GM12892 (cell line): ENCODE results near the gene P2RY1. TPM values are rescaled to one million over a fixed set of nuclear protein-coding genes. Genes with fewer than 3 reads are reported as not detected.
A peak's percentile ranks its signal among the peaks of the same experiment; 100 is the strongest.

Experiments used
- DNase-seq: peaks from one replicate; pipeline ENCODE4 v3.0.0; 2011; ENCODE audit not compliant: insufficient read length
- FAIRE-seq: peaks from 2 replicates; lab custom pipeline; 2011; peaks lifted over from hg19 to GRCh38; lab: Jason Lieb, UNC
- POLR2A ChIP-seq: IDR thresholded peaks from 2 replicates; pipeline ENCODE4 v1.6.1; 2011; ENCODE audit warnings: low read depth, low read length, control low read depth
- POLR2AphosphoS5 ChIP-seq: IDR thresholded peaks from 2 replicates; pipeline ENCODE4 v1.6.1; 2011; ENCODE audit warnings: low read depth, low read length, control low read depth
- TAF1 ChIP-seq: IDR thresholded peaks from 2 replicates; pipeline ENCODE4 v1.6.1; 2011; ENCODE audit warnings: low read depth, mild to moderate bottlenecking, control low read depth, low read length, borderline replicate concordance
- polyA plus RNA-seq: library from polyadenylated mRNA; unstranded; fragments of >200 nt; gene quantifications from one replicate; pipeline ENCODE4 v1.2.1, GENCODE V29; 2012; ENCODE audit warnings: missing spikeins, inconsistent platforms; ENCODE audit not compliant: missing spikeins

Gene P2RY1, protein sequence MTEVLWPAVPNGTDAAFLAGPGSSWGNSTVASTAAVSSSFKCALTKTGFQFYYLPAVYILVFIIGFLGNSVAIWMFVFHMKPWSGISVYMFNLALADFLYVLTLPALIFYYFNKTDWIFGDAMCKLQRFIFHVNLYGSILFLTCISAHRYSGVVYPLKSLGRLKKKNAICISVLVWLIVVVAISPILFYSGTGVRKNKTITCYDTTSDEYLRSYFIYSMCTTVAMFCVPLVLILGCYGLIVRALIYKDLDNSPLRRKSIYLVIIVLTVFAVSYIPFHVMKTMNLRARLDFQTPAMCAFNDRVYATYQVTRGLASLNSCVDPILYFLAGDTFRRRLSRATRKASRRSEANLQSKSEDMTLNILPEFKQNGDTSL
- polyA plus RNA-seq, result 2.8 TPM

DNA sequence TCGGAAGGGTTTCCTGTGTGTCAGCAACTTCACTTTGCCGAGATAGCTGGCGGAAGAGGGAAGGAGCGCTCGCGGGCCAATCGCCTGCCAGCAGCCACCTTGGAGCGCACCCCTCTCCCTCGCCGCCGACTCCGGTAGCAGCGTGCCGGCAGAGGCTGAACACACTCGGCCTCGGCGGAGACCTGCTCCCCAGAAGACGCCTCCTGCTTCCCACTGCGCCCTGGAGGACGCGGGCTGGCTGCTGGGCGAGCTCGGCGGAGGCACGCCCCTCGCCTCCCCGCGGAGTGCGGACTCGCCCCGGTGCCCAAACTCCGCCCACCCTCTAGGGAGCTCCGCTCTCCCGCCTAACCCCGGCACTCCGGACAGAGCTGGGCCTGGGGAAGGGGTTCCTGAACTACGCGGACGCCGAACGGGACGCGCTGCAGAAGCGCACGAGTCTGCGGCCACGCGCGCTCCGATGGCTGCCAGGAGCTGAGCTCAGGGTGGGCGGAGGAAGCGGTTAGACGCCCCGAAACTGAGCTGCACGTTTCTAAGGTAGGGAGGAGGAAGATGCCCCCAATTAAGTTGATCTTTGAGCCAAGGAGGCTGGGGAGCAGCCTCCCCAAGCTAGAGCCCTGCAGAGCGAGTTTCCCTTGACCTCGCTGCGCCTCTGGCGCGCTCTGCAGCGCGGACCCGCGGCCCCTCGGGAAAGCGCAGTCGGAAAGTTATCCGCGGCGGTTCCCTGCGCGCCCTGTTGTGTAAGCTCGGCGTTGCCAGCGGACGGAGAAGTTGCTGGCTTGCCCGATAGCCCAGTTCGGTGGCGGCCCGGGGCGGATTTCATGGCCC lies at the start of gene P2RY1:
P2RY1 (plus strand) TSS at position 356 of the 825 bp plus-strand sequence. CDS start 652 bp downstream, outside the sequence.
- peak; percentile 96 for FAIRE-seq
- TF ChIP-seq POLR2A (peak; percentile 77; the same call in 1 of the 2 replicates), TAF1 (no peak), POLR2AphosphoS5 (peak; percentile 59; the same call in 1 of the 2 replicates)
- peak; percentile 53 for DNase-seq

DNA sequence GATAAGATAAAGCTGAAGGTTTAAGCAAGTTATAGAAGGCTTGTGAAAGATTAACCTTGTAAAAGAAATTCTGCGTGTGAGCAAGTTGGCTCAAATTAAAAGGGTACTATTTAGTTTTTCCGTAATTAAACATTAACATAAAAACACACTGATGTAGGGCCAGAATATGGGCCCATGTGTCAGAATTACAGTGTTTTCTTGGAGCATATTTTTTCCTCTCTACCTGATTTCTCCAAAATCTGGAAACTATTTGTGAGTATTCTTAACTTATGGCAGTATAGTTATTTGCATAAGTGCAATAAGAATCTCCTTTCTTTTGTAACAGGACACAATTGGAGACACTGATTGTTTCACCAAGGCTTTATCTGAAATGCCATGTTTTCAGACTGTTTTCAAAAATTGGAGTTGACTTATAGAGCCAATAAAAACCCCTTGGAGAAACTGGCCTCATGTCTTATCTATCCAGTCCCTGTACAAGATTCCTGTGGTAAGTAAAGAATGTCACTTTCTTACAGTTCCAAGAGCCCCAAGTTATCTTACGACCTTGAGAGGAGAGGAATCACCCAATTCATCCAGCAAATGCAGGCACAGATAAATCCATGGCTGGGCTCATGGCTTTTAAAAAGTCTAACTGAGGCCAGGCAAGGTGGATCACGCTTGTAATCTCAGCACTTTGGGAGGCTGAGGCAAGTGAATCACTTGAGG lies 47.8 kb upstream of the P2RY1 start:
- DNase-seq (no peak), FAIRE-seq (no peak)
- TF ChIP-seq POLR2A (no peak), POLR2AphosphoS5 (no peak)

DNA sequence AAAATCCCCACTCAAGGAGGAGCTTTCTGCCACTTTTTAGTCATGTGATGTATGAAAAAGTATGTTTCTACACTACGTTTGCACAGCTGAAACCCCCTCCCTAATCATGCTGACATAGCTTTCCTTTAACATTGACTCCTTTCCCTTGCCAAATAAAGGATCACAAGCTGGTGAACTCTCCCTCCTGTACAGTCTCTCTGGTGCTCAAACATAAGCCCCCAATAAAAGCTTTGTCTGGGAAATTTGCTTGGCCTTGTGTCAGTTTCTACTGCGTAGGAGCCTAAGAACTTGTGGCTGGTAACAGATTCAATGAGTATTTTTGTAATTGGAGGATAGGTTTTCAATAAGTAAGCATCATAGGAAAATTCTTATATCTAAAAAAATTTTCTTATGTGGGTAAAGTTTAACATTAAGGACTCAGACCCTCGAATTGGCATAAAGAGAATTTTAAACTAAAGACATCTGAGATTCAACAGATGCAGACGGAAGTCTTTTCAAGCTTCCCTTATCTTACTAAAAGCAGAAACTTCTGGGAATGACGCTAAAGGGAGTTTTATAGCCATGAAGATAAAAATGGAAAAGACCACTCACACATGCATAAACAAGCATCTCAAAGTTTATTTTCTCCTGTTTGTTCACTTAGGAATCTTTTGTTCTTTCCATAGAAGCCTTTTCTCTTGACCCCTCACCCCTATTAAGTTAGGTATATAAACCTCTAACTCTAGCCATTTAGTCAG lies 44.1 kb upstream of the P2RY1 start:
- FAIRE-seq (no peak), DNase-seq (no peak)
- TF ChIP-seq POLR2A (no peak), TAF1 (no peak), POLR2AphosphoS5 (no peak)

DNA sequence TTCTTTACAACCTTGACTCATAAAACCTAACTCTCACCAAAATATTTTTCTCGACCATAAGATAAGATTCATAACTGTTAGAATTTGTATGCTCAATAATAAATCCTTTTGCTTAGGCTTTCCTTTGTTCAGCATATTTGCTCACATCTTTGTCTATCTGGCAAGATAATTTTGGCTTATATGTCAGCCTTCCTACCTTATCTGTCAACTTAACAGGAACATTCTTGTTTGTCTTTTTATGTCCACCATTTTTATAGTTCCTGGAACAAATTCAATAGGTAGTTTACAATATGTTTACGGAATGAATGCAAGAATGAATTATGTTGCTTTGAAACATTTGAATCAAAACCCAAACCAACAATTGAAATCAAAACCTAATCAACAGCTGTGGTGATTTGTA lies 41.0 kb upstream of the P2RY1 start:
- no peak for TF ChIP-seq TAF1
- TF ChIP-seq POLR2A, result no peak
- TF ChIP-seq POLR2AphosphoS5, result no peak
- no peak for DNase-seq
- FAIRE-seq, result no peak

DNA sequence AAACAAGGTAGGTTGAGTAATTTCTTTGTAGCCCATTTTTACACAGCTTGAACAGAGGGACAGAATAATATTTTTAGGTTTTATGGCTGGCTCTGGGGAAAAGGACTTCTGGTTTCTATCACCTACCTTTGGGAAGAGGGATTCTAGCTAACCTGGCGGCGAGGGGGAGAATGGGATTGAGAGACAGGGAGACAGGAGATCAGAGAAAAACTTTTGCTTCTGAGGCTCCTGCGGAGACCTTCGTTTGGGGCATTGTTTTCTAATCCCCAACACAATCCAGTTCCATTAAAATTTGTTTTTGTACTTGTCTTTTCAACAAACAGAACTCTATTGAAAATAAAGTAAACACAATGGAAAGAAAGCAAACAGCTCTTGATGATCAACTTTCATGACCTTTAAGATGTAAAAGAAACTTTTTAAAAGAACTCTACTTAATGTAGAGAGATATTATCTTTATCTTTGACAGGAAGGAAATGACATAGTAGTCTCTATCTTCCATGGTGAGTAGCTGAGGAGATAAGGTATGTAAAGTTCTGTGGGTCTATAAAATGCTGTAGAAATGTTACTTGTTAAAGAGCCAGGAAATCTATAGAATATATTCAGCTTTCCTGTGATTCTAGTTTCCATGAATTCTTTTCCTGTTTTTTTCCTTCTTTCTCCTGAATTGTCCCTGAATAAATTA lies 37.0 kb upstream of the P2RY1 start:
- no peak for FAIRE-seq
- TF ChIP-seq POLR2A, result no peak
- TF ChIP-seq TAF1, result no peak
- no peak for TF ChIP-seq POLR2AphosphoS5
- no peak for DNase-seq

DNA sequence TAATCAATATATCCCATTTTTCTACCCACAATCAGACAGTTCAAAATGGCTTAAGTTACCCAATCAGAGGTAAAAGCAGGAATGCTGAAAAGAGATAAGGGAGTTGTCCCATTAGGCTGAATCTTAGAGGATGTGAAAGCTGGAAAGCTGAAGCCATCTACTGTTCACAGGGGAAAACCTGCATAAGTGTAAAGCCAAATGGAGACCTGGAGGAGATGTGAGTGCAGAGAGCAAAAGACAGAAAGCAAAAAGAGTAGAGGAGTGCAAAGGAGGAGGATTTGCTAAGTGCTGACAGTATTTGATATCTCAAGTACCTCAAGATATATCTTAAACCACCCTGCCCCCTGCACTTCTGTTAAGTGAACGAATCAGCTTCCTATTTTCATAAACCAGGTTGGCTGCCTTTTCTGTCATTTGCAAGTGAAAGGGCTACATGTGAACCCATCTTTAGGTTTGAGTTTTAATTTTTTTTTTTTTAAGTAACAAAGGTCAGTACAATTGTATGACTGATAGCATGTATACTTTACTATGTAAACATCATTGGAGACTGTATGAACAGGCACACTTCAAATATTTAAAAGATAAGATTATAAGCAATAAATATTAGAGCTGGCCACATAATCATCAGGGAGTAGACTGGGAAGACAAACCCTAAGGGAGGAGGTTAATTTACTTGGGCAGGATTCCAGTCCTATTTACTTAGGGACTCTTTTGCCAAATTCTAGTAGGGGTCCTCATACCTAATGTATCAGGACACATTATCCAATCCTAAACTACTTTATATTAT lies 22.8 kb upstream of the P2RY1 start:
- DNase-seq (no peak), FAIRE-seq (no peak)
- TF ChIP-seq POLR2AphosphoS5, result no peak
- no peak for TF ChIP-seq POLR2A
- no peak for TF ChIP-seq TAF1

DNA sequence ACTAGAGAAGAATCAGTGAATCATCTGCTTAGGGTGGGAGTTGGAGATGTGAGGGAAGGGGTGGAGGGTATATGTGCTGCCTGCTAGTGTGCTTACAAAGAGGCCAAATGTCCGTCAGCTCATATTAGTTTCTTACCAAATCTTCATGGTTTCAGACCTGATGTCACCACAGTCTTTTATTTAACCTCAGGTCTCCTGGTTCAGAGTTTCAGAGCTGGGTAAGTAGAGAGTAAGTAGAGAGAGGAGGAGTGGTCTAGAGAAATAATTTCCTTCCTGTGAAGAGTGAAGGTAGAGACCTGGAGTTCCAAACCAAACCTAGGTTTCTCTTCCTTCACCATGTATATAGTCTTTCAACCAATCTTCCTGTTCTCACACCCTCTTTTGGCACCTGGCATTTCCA lies 17.5 kb upstream of the P2RY1 start:
- FAIRE-seq (no peak), DNase-seq (no peak)
- no peak for TF ChIP-seq POLR2A
- TF ChIP-seq TAF1, result no peak
- TF ChIP-seq POLR2AphosphoS5, result no peak

DNA sequence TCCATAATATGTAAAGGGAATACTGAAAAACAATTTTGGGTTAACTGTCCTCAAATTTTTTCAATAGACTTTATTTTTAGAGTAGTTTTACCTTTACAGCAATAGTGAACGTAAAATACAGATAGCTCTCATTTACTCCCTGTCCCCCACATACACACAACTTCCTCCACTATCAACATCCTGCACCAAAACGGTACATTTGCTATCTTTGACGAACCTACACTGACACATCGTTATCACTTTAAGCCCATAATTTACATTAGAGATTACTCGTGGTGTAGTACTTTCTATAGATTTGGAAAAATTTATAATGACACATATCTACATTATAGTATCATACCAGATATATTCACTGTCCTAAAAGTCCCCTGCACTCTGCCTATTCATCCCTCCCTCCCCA lies 16.9 kb upstream of the P2RY1 start:
- TF ChIP-seq POLR2A, result no peak
- no peak for TF ChIP-seq POLR2AphosphoS5
- no peak for TF ChIP-seq TAF1
- FAIRE-seq (no peak), DNase-seq (no peak)

DNA sequence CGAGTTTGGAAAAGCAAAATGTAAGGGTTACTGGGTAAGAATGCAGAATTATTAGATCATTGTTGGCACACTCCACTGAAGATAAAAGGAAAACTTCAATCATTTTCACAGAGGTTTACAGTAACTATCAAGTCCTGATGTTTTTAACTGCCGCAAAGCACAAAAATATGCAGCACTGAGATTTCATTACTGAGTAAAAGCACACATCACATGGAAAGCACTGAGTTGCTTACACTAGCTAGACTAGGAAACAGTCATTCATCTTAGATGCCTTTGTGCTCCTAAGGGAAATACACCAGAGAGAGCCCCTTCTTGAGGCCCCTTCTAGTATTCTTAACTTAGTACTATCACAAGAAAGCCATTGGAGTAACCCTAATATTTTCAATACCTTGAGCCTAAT lies 11.8 kb upstream of the P2RY1 start:
- no peak for DNase-seq
- TF ChIP-seq POLR2AphosphoS5 (no peak), TAF1 (no peak), POLR2A (no peak)
- no peak for FAIRE-seq
